PC-3 (cell line): ENCODE results near the gene CMTM4. TPM values are rescaled to one million over a fixed set of nuclear protein-coding genes. Genes with fewer than 3 reads are reported as not detected.
A peak's percentile ranks its signal among the peaks of the same experiment; 100 is the strongest.

ENCODE experiments used
- ATAC-seq: fragments of 200-7000 bp; cut with Tn5 transposase; 2 replicates; pipeline ENCODE4 v1.9.1; 2020; ENCODE audit warnings: mild to moderate bottlenecking, moderate library complexity
- BruUV-seq: library from RNA; stranded (reverse); fragments of 400-500 nt; replicated peaks from 2 replicates; lab custom pipeline; 2021; lab: Mats Ljungman, UMichigan
- CTCF ChIA-PET: fragments of 300-600 bp; sonication (Branson Sonifier 250); formaldehyde crosslinking; loops from one replicate; lab custom pipeline; 2022; ENCODE audit warnings: antibody characterized with exemption; lab: Charles Lee
- POLR2A ChIA-PET: fragments of 300-600 bp; sonication (Branson Sonifier 250); formaldehyde crosslinking; loops from one replicate; lab custom pipeline; 2022; ENCODE audit warnings: antibody characterized with exemption; ENCODE audit not compliant: unreplicated experiment; lab: Charles Lee
- DNase-seq: peaks from one replicate; pipeline ENCODE4 v3.0.0-alpha.2; 2015
- H2AFZ ChIP-seq: fragments of 300-600 bp; sonication (generic); 2 replicates; pipeline ENCODE4 v1.6.0; 2016; ENCODE audit warnings: antibody characterized with exemption, low read length
- H3F3A ChIP-seq: fragments of 300-600 bp; sonication (generic); one replicate; pipeline ENCODE4 v1.6.0; 2017; ENCODE audit warnings: antibody characterized with exemption, low read length, control low read depth, mild to moderate bottlenecking; ENCODE audit not compliant: unreplicated experiment
- H3K27ac ChIP-seq: fragments of 300-600 bp; sonication (generic); 2 replicates; pipeline ENCODE4 v1.5.1; 2016; ENCODE audit warnings: mild to moderate bottlenecking, low read length
- H3K27me3 ChIP-seq: fragments of 300-600 bp; sonication (generic); 2 replicates; pipeline ENCODE4 v1.6.1; 2016; ENCODE audit warnings: low read length, mixed read lengths
- H3K36me3 ChIP-seq: fragments of 300-600 bp; sonication (generic); 2 replicates; pipeline ENCODE4 v1.6.1; 2016; ENCODE audit warnings: low read depth, mixed run types, low read length, mixed read lengths
- H3K4me1 ChIP-seq: fragments of 300-600 bp; sonication (generic); 2 replicates; pipeline ENCODE4 v1.5.1; 2016; ENCODE audit warnings: low read length; ENCODE audit not compliant: insufficient read depth
- H3K4me2 ChIP-seq: fragments of 300-600 bp; sonication (generic); 2 replicates; pipeline ENCODE4 v1.6.0; 2016; ENCODE audit warnings: low read length
- H3K4me3 ChIP-seq: fragments of 300-600 bp; sonication (generic); 2 replicates; pipeline ENCODE4 v1.5.1; 2016; ENCODE audit warnings: mild to moderate bottlenecking, low read length, mixed read lengths
- H3K79me2 ChIP-seq: fragments of 300-600 bp; sonication (generic); 2 replicates; pipeline ENCODE4 v1.6.1; 2017; ENCODE audit warnings: low read length, mixed read lengths
- H3K9ac ChIP-seq: fragments of 300-600 bp; sonication (generic); 2 replicates; pipeline ENCODE4 v1.6.0; 2016; ENCODE audit warnings: mild to moderate bottlenecking, low read length
- H3K9me2 ChIP-seq: fragments of 300-600 bp; sonication (generic); replicated peaks from 2 replicates; pipeline ENCODE4 v1.6.1; 2016; ENCODE audit warnings: mixed run types, low read length, mixed read lengths
- H3K9me3 ChIP-seq: fragments of 300-600 bp; sonication (generic); 2 replicates; pipeline ENCODE4 v1.6.1; 2016; ENCODE audit warnings: low read length, mixed read lengths
- H4K20me1 ChIP-seq: fragments of 300-600 bp; sonication (generic); 2 replicates; pipeline ENCODE4 v1.6.1; 2016; ENCODE audit warnings: low read length, mixed read lengths
- EZH2 ChIP-seq: fragments of 300-600 bp; sonication (generic); IDR thresholded peaks from one replicate; pipeline ENCODE4 v1.6.1; 2017; ENCODE audit warnings: antibody characterized with exemption, mild to moderate bottlenecking, low read length; ENCODE audit not compliant: unreplicated experiment
- EZH2phosphoT487 ChIP-seq: fragments of 300-600 bp; sonication (generic); IDR thresholded peaks from 2 replicates; pipeline ENCODE4 v1.6.1; 2018; ENCODE audit warnings: mild to moderate bottlenecking, antibody characterized with exemption, low read length, borderline replicate concordance
- intact Hi-C: fragments of 100-400 bp; cut with micrococcal nuclease; formaldehyde crosslinking; loops from 2 replicates; pipeline ENCODE4 v1.9.0; 2023
- total RNA-seq: library from RNA; depleted of rRNA; stranded (reverse); fragments of >200 nt; gene quantifications from 2 replicates; pipeline ENCODE4 v1.2.3, GENCODE V29; 2014
- TF ChIP-seq, protein P1 (sequence below): fragments of 300-600 bp; sonication (generic); conservative IDR thresholded peaks from 2 replicates; pipeline ENCODE4 v1.5.1; 2017; ENCODE audit warnings: antibody characterized with exemption, low read depth, mild to moderate bottlenecking, low read length

The CMTM4 gene
- total RNA-seq, 1 experiment from 2014 or later, result 16.9 TPM

DNA sequence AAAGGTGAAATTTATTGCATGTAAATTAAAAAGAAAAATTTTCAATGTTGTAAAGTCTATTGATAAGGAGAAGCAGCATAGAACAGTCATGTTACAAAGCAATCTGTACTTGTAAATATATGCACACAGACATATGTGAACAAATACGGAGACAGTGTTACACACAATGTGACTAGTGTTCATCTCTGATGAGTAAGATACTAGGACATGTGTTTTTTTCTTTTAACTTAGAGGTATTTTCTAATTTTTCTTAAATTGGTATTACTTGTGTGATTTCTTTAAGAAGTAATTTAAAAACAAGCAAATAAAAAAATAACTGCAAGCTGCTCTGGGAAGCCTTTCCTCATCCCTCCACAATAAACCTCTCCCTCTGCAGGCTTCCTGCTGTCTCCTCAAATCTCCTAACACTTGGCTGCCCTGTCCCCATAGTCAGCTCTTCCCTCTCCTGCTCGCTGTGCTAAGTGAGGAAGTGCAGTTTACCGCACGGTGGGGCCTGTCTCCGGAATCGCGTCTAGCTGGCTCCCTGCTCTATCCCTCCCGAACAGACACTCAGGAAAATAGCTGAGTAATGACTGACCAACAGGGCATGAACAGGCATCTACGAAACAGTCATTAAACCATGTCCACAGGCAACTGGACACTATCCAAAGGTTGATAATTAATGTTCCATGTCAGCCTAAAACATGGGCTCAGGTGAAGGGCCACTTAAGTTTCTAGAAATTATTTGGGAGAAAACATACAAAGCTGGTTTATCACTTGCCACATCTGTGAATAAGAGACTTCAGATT is 35.9 kb downstream of the CMTM4 start:
- H2AFZ ChIP-seq, result peak overlapping the region; percentile 31; the same call in 1 of the 2 replicates
- CTCF ChIA-PET, result interaction anchor here (0.5 to 1.1 kb wide), 3 partner anchors 52 to 212 kb away, joined by 3 to 6 read pairs (median 3); no protein-coding TSS in a partner anchor
- H3K36me3 ChIP-seq, result no peaks in the 10 kb centered on the region
- H3K27ac ChIP-seq, result peak overlapping the region; percentile 65
- no TSS peak for BruUV-seq
- peak; percentile 73 for DNase-seq
- no peak overlapping the region for H3K9ac ChIP-seq
- no peaks in the 10 kb centered on the region for H3K9me3 ChIP-seq
- no peaks in the 10 kb centered on the region for H3F3A ChIP-seq
- no peaks in the 10 kb centered on the region for H3K9me2 ChIP-seq
- POLR2A ChIA-PET, result no interaction called here
- peak overlapping the region; percentile 5; the same call in 1 of the 2 replicates for H3K4me3 ChIP-seq
- intact Hi-C loops, result loop anchor here (5.0 kb wide), 1 partner anchor 37 kb away; the partner anchor contains the start of gene CMTM4
- H3K27me3 ChIP-seq, result no peaks in the 10 kb centered on the region
- H3K4me2 ChIP-seq, result peak overlapping the region; percentile 57
- no peaks in the 10 kb centered on the region for H4K20me1 ChIP-seq
- H3K4me1 ChIP-seq, result peaks cover 21% of the 10 kb centered on the region
- ATAC-seq, result peak; percentile 96
- TF ChIP-seq, protein P1, sequence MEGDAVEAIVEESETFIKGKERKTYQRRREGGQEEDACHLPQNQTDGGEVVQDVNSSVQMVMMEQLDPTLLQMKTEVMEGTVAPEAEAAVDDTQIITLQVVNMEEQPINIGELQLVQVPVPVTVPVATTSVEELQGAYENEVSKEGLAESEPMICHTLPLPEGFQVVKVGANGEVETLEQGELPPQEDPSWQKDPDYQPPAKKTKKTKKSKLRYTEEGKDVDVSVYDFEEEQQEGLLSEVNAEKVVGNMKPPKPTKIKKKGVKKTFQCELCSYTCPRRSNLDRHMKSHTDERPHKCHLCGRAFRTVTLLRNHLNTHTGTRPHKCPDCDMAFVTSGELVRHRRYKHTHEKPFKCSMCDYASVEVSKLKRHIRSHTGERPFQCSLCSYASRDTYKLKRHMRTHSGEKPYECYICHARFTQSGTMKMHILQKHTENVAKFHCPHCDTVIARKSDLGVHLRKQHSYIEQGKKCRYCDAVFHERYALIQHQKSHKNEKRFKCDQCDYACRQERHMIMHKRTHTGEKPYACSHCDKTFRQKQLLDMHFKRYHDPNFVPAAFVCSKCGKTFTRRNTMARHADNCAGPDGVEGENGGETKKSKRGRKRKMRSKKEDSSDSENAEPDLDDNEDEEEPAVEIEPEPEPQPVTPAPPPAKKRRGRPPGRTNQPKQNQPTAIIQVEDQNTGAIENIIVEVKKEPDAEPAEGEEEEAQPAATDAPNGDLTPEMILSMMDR, result 0 out of 2 replicates have a peak, but pooled peaks have one; percentile 14
- TF ChIP-seq EZH2, result no peak
- TF ChIP-seq EZH2phosphoT487, result no peak
- peaks cover 24% of the 10 kb centered on the region for H3K79me2 ChIP-seq

DNA sequence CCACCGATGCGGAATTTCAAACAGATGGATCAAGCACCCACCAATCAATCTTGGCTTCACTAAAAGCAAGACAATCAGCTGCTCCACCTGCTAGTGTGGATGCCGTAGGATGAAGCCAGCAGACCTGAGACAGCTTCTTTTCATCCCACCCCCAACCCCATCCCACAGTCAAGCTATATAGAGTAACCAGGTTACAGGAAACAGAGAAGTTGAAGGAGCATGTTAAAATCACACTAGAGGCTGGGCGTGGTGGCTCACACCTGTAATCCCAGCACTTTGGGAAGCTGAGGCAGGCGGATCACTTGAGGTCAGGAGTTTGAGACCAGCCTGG is 37.7 kb downstream of the CMTM4 start:
- BruUV-seq, result no TSS peak
- H3K4me1 ChIP-seq, result peaks cover 21% of the 10 kb centered on the region
- no peaks in the 10 kb centered on the region for H3K9me3 ChIP-seq
- CTCF ChIA-PET, result no interaction called here
- no peak overlapping the region for H3K27ac ChIP-seq
- POLR2A ChIA-PET, result no interaction called here
- TF ChIP-seq EZH2phosphoT487, result no peak
- no peak for TF ChIP-seq EZH2
- TF ChIP-seq, protein P1, result no peak
- H3K4me2 ChIP-seq, result no peak overlapping the region
- H2AFZ ChIP-seq, result no peak overlapping the region
- intact Hi-C loops, result no loop called here
- no peak for ATAC-seq
- H3F3A ChIP-seq, result no peaks in the 10 kb centered on the region
- H3K9me2 ChIP-seq, result no peaks in the 10 kb centered on the region
- H3K4me3 ChIP-seq, result no peak overlapping the region
- no peaks in the 10 kb centered on the region for H4K20me1 ChIP-seq
- H3K27me3 ChIP-seq, result no peaks in the 10 kb centered on the region
- no peaks in the 10 kb centered on the region for H3K36me3 ChIP-seq
- DNase-seq, result no peak
- no peak overlapping the region for H3K9ac ChIP-seq
- H3K79me2 ChIP-seq, result peaks cover 25% of the 10 kb centered on the region
